ENCODE data around the gene RPS15. TPM values are rescaled to one million over a fixed set of nuclear protein-coding genes. Genes with fewer than 3 reads are reported as not detected.

Gene RPS15
- total and polyA plus RNA-seq, 4 donors, result 574 to 2,993 (median 1,933) TPM

DNA sequence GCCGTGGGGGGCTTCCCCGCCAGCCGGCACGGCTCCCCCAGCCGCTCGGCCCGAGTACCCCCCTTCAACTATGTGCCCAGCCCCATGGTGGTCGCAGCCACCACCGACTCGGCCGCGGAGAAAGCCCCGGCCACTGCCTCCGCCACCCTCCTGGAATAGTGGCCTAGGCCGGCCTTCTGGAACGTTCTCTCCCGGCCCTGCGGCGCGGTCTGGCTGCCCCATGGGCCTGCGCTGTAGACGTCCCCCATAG is 31.8 kb downstream of the RPS15 start:
- no peak overlapping the region for H3K27ac ChIP-seq (ENCODE audit: low read depth in 1 of 2, low read length in 1 of 2)
- DNase-seq (no peak), ATAC-seq (ENCODE audit: insufficient read depth, low FRiP score) (no peak)
- peaks cover 0 to 14% (median 0%) of the 10 kb centered on the region in 4 donors for H3K9me3 ChIP-seq (ENCODE audit: control insufficient read depth in 4 of 4, insufficient read depth in 3 of 4, low read length in 3 of 4)
- H3K27me3 ChIP-seq (ENCODE audit: control insufficient read depth in 3 of 3, insufficient read depth in 3 of 3, low read length in 2 of 3), result peaks cover 16 to 40% (median 36%) of the 10 kb centered on the region in 3 donors
- H3K4me3 ChIP-seq, result no peak overlapping the region
- peaks cover 0 to 7% (median 0%) of the 10 kb centered on the region in 4 donors for H3K36me3 ChIP-seq (ENCODE audit: control insufficient read depth in 4 of 4, insufficient read depth in 4 of 4, low read length in 4 of 4)
- H3K9ac ChIP-seq (ENCODE audit: insufficient read depth in 1 of 2, low read length in 2 of 2), result no peak overlapping the region
- TF ChIP-seq, protein P1, sequence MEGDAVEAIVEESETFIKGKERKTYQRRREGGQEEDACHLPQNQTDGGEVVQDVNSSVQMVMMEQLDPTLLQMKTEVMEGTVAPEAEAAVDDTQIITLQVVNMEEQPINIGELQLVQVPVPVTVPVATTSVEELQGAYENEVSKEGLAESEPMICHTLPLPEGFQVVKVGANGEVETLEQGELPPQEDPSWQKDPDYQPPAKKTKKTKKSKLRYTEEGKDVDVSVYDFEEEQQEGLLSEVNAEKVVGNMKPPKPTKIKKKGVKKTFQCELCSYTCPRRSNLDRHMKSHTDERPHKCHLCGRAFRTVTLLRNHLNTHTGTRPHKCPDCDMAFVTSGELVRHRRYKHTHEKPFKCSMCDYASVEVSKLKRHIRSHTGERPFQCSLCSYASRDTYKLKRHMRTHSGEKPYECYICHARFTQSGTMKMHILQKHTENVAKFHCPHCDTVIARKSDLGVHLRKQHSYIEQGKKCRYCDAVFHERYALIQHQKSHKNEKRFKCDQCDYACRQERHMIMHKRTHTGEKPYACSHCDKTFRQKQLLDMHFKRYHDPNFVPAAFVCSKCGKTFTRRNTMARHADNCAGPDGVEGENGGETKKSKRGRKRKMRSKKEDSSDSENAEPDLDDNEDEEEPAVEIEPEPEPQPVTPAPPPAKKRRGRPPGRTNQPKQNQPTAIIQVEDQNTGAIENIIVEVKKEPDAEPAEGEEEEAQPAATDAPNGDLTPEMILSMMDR (IDR thresholded peaks at IDR 0.05; ENCODE audit: control extremely low read depth, extremely low read depth), result no peak
- WGBS, 2 donors, result 5 to 8% methylated on average over 22 of the region's 22 CpGs
- peaks cover 0 to 57% (median 11%) of the 10 kb centered on the region in 5 donors for H3K4me1 ChIP-seq (ENCODE audit: control insufficient read depth in 5 of 5, insufficient read depth in 5 of 5, low read length in 5 of 5)

DNA sequence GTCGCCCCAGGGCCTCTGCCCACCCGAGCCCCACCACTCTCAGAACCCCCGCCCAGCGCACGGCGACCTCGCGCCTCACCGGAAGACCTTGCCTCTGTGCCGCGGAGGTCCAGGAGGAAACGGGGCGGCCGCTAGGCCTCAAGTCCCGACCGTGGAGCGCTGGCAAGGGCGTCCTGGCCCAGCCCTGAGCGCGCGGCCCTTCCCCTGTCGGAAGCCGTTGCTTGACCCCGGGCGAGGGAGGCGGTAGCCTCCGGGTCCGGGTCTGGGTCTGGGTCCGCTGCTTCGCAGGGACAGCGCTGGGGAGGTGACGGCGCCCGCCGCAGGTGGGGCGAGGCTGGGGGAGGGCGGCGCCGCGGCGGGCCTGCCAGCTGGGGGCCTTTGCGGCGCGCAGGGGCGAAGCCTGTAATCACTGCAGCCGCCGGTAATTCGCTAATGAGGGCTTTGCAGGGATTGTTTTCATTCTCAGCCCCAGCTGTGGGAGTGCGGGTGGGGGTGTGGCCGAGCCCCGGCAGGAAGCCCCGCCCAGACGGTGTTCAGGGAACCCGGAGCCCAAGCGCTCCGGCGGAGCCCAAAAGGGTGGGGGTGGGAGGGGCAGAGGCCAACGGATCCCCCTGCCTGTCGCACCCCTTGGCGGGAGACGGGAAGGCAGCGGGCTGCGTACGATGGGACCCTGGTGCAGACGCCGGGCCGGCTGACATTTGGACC is 32.3 kb downstream of the RPS15 start:
- H3K36me3 ChIP-seq (ENCODE audit: control insufficient read depth in 4 of 4, insufficient read depth in 4 of 4, low read length in 4 of 4), result peaks cover 0 to 10% (median 0%) of the 10 kb centered on the region in 4 donors
- no peak overlapping the region for H3K27ac ChIP-seq (ENCODE audit: low read depth in 1 of 2, low read length in 1 of 2)
- H3K9me3 ChIP-seq (ENCODE audit: control insufficient read depth in 4 of 4, insufficient read depth in 3 of 4, low read length in 3 of 4), result peaks cover 0 to 14% (median 0%) of the 10 kb centered on the region in 4 donors
- 0 to 1% methylated on average over 63 to 67 of the region's 67 CpGs for WGBS, 2 donors
- DNase-seq (no peak), ATAC-seq (ENCODE audit: insufficient read depth, low FRiP score) (no peak)
- H3K9ac ChIP-seq (ENCODE audit: insufficient read depth in 1 of 2, low read length in 2 of 2), result no peak overlapping the region
- peaks cover 16 to 38% (median 34%) of the 10 kb centered on the region in 3 donors for H3K27me3 ChIP-seq (ENCODE audit: control insufficient read depth in 3 of 3, insufficient read depth in 3 of 3, low read length in 2 of 3)
- no peak overlapping the region for H3K4me3 ChIP-seq
- H3K4me1 ChIP-seq (ENCODE audit: control insufficient read depth in 5 of 5, insufficient read depth in 5 of 5, low read length in 5 of 5), result peaks cover 0 to 53% (median 11%) of the 10 kb centered on the region in 5 donors
- TF ChIP-seq, protein P1 (IDR thresholded peaks at IDR 0.05; ENCODE audit: control extremely low read depth, extremely low read depth), result no peak

DNA sequence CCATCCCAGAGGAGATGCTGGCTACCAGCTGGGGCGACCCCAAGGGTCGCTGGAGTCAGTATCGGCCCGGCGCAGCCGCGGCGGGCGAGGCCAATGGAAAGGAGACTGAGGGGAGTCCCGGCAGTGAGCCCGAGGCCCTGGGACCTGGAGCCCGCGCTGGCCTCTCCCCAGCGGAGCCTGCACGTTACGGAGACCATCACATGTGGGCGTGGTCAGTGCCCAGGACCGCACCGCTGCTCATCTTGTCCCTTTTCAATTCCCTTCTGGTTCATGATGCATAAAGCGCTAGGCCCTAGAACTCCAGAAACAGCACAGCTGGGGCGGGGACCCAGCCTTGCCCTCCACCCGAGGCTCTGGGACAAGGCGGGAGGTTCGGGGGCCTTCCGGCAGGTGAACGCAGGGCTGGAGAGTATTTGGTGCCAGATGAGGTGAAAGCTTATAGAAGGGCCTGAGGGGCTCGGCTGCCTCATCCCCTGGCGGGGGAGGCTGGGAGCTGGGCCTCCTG is 32.9 kb downstream of the RPS15 start:
- Histone ChIP-seq H3K9me3 (ENCODE audit: control insufficient read depth in 4 of 4, insufficient read depth in 3 of 4, low read length in 3 of 4) (peaks cover 0 to 14% (median 0%) of the 10 kb centered on the region in 4 donors), H3K27me3 (ENCODE audit: control insufficient read depth in 3 of 3, insufficient read depth in 3 of 3, low read length in 2 of 3) (peaks cover 13 to 38% (median 34%) of the 10 kb centered on the region in 3 donors), H3K4me3 (no peak overlapping the region), H3K9ac (ENCODE audit: insufficient read depth in 1 of 2, low read length in 2 of 2) (no peak overlapping the region), H3K4me1 (ENCODE audit: control insufficient read depth in 5 of 5, insufficient read depth in 5 of 5, low read length in 5 of 5) (peaks cover 0 to 47% (median 11%) of the 10 kb centered on the region in 5 donors), H3K36me3 (ENCODE audit: control insufficient read depth in 4 of 4, insufficient read depth in 4 of 4, low read length in 4 of 4) (peaks cover 0 to 14% (median 2%) of the 10 kb centered on the region in 4 donors), H3K27ac (ENCODE audit: low read depth in 1 of 2, low read length in 1 of 2) (no peak overlapping the region)
- TF ChIP-seq, protein P1 (IDR thresholded peaks at IDR 0.05; ENCODE audit: control extremely low read depth, extremely low read depth), result no peak
- 5 to 7% methylated on average over 27 to 28 of the region's 28 CpGs for WGBS, 2 donors
- ATAC-seq (ENCODE audit: insufficient read depth, low FRiP score), result no peak
- no peak for DNase-seq

All from lung (tissue), 12 donors.